Medulla oblongata (tissue), 1 donor: ENCODE measurements around the gene SFSWAP.
"Not testable (repeated sequence)": the region's sequence is repeated elsewhere in the genome, so short reads cannot be mapped to it uniquely, and the experiment has no call there.

Source experiments
- DNase-seq: peaks from one replicate; pipeline ENCODE4 v3.0.0-alpha.2; 2015; ENCODE audit errors: extremely low spot score

The SFSWAP gene

GRCh38 chr12:131758016-131758739, 47.3 kb downstream of the SFSWAP start:
- no peak for DNase-seq

GRCh38 chr12:131759176-131759575, 48.3 kb downstream of the SFSWAP start:
- DNase-seq, result no peak

DNA sequence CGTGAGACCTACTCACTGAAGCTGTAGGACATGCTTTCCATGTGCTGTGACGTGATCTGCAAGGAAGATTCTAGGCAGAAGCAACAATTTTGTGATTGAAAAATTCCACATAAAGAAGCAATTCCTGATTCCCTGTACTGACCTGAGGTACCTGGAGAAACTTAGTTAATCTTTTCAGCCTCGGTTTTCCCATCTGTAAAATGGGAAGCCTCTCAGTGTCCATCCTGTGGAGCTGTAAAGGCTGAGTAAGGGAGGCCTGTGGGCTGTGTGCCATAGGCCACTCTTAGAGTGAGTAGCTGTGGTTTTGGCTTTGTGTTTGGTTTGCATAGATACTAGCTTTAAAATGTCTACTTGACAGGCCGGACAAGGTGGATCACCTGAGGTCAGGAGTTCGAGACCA, 50.7 kb downstream of the SFSWAP start:
- DNase-seq, result no peak

GRCh38 chr12:131764738-131765137, 53.8 kb downstream of the SFSWAP start:
- peak; percentile 53 for DNase-seq

GRCh38 chr12:131765961-131766360, 55.1 kb downstream of the SFSWAP start:
- DNase-seq, result peak; percentile 5

DNA sequence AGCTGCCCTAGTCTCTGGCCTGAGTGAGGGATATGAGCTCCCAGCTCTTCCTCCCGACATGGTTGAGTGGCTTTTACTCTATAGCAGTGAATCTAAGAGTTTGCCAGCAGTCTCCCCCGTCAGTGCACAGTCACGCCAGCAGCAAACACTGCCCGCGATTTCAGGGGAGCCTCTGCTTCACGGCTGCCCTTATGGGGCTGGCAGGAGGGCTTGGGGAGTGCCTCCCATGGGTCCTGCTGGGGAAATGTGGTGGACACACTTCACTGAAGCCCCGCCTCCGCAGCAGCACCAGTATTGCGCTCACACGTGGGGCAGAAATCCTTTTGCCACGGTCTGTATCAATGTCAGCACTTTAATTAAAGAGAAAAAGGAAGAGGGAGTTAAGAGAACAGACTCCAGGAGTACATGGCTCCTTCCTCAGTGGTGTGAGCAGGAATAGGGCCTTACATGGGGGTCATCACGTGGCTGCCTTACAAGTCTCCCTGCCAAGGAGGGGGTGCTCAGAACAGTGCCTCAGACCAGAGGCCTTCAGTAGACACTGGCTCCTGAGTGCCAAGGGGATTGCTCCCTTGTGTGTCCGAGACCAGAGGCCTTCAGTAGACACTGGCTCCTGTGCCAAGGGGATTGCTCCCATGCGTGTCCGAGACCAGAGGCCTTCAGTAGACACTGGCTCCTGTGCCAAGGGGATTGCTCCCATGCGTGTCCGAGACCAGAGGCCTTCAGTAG, 55.7 kb downstream of the SFSWAP start:
- peak; percentile 6 for DNase-seq

- no peak for DNase-seq
These were observed 59.2 kb downstream of the SFSWAP start for GRCh38 chr12:131770120-131770519.

DNA sequence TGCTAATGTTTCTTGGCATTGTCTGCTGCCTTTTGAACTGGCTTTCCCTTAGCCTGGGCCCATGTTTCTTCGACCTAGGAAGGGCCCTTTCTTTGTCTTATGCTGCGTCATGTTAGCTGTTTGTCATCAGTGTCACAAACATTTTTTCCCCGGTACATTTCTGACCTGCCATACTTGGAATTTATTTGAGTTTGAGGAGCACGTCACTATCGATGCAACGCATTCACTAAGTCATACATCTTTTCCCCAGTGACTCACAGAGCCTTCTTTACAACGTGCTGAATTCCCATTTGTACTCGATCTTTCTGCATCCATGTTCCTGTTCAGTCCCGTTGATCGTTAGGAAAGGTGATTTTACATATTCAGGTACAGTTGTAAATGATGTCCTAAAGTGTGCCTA, 61.1 kb downstream of the SFSWAP start:
- DNase-seq, result no peak

DNA sequence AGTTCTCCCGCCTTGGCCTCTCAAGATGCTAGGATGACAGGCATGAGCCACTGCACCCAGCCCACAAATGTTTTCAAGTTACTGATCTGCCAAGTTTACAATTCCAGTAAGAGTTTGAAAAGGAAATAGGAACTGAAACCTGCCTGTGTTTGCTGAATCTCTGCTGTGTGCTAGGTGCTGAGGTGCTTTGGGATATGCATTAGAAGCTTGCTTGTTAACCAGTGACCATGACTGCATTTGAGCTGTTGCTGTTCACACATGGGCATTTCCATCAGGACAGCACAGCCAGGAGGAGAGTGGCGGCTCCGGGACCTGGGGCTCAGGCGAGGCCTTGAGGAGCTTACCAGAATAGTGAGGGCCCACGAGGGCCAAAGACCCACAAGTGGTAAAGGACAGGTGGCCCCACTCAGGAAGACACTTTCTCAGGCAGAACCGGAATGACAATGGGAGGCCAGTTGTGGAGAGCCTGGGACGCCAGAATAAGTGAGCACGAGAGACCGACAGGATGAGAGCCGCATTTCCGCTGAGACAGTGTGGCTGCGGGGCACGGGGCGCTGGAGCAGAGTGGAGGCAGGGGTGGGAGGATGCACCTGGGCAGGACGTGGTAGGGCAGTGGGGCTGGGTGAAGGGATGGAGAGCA, 62.8 kb downstream of the SFSWAP start:
- peak; percentile 15 for DNase-seq

GRCh38 chr12:131774576-131775391, 63.9 kb downstream of the SFSWAP start:
- DNase-seq, result no peak

GRCh38 chr12:131775392-131776236, 64.7 kb downstream of the SFSWAP start:
- DNase-seq, result no peak

DNA sequence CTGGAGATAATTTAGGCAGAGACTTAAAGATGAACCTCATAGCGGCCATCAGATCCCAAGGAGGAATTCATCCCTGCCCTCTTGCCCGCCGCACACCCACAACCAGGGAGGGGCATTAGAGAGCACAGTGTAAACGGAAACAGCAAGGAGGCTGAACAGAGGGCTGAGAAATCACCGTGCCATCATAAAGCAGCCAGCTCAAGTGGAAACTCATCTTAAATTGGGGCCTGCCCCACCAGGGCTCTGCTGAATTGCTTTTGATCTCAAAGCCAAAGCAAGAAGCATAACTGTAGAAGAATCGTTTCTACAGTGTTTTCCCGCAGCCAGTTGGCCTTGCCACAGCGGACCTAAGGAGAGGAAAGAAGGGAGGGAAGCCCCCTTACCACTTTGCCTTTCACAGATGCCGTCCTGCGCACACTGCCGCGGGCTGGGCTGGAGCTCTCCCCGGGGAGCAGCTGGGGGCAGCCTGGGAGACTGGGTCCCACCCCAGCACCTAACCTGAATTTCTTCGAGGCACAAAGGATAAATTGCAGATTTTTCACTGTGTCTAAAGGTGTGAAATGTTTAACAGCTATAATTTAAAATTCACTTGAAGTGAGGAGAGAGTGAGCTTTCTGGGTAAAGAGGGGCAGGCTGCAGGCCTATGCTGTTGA, 65.5 kb downstream of the SFSWAP start:
- DNase-seq, result no peak

GRCh38 chr12:131777269-131777668, 66.4 kb downstream of the SFSWAP start:
- DNase-seq, result not testable (repeated sequence)

DNA sequence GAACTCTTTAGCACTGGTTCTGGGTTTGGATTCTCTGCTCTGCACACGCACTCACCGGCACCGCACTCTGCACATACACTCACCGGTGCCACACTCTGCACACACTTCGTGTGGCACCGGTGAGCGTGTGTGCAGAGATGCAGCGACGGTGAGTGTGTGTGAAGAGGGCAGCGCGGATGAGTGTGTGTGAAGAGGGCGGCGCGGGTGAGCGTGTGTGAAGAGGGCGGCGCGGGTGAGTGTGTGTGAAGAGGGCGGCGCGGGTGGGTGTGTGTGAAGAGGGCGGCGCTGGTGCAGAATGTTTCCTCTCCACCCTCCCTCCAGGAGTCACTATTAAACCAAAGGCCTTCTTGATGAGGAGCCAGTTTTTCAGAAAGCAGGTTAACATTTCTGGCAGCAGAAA, 68.1 kb downstream of the SFSWAP start:
- no peak for DNase-seq

- DNase-seq, result no peak
These were observed 71.2 kb downstream of the SFSWAP start for GRCh38 chr12:131782061-131782460.

DNA sequence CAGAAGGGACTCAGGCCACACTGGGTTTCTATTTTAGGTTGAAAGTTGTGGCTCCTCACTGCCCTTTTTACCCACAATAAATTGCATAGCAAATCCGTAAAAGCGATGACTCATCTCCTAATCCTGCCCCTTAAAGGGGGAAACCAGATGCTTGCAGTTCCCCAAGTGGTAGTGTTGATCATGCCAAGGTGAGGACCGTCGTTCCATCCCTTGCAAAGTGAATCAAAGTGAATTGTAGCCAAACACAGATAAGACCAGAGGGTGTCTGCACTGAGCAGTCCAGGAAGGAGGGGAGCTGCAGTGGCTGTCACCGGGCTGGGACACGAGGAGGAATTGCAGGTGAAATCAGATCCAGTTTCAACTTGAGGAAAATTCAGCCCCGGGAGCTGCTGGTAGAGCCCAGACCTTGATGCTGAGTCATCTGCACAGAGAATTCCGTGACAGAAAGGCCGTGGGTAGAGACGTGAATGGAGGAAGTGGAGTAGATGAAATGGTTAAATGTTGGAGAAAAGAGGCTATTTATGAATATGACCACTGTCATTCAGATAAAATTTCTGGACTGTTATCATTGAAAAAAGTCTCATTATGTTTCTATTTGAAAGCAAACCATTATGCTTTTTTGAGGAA, 73.1 kb downstream of the SFSWAP start:
- DNase-seq, result no peak

DNA sequence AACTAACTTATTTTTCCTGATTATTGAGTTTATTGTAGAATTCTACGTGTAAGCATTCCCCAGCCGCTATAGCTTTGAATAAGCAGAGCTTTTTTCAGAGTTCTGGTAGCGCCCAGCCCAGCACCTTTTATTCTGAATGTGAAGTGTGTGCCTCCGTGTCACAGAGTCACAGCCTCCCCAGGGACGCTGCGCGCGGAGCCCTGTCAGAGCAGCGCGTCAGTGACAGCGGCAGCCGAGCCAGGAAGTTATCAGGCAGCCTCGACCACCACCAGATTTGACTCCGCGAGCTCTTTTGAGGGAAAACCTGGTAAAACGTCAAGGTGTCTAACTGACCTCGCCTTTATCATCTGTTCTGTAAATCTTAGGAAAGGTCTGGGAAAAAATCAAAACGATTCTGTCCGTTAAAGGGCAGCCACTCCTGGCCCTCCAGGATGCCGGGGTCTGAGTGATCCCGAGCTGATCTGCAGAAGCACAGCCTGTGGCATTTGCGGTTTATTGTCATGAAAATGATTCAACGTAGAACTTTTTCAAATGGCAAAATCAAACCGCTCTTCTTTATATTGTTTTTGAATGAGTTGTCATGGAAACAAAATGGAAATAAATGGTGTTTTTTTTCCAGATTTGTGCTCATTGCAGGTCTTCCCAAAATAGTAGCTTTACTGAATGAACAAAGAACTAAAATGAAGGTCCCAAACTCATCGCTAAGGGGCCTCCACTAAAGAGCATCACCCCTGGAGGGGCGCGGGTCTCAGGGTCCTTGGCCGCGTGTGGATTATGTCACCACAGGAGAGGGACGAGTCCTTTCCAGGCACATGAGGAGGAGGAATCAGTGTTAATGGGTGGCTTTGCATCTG, 74.2 kb downstream of the SFSWAP start:
- DNase-seq, result no peak

GRCh38 chr12:131785763-131786330, 75.0 kb downstream of the SFSWAP start:
- DNase-seq, result no peak

DNA sequence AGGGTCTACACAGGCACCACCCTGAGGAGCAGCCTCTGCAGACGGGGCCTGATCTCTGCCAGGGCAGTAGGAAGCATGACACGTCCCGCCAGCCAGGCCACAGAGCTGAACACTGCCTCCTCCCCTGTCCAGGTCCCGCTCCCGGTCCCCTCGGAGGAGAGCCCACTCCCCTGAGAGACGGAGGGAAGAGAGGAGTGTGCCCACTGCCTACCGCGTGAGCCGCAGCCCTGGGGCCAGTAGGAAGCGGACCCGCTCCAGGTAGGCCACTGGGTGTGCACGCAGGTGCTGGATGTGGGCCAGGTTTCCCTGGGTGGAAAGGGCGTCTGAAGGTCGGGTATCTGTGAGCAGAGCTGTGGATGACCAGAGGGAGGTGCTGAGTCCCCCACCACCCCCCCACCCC, 75.4 kb downstream of the SFSWAP start:
- no peak for DNase-seq
